ENCODE data around the gene OR1C1. TPM values are rescaled to one million over a fixed set of nuclear protein-coding genes. Genes with fewer than 3 reads are reported as not detected.
"Not testable (repeated sequence)": the region's sequence is repeated elsewhere in the genome, so short reads cannot be mapped to it uniquely, and the experiment has no call there.

OR1C1 gene
- total RNA-seq, 2 donors from 2014 or later: not detected

- TF ChIP-seq, protein P1, sequence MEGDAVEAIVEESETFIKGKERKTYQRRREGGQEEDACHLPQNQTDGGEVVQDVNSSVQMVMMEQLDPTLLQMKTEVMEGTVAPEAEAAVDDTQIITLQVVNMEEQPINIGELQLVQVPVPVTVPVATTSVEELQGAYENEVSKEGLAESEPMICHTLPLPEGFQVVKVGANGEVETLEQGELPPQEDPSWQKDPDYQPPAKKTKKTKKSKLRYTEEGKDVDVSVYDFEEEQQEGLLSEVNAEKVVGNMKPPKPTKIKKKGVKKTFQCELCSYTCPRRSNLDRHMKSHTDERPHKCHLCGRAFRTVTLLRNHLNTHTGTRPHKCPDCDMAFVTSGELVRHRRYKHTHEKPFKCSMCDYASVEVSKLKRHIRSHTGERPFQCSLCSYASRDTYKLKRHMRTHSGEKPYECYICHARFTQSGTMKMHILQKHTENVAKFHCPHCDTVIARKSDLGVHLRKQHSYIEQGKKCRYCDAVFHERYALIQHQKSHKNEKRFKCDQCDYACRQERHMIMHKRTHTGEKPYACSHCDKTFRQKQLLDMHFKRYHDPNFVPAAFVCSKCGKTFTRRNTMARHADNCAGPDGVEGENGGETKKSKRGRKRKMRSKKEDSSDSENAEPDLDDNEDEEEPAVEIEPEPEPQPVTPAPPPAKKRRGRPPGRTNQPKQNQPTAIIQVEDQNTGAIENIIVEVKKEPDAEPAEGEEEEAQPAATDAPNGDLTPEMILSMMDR (IDR thresholded peaks at IDR 0.05): no peak
- no peak overlapping the region for H3K27ac ChIP-seq
- H3K4me3 ChIP-seq: no peak overlapping the region
- H3K36me3 ChIP-seq: no peaks in the 10 kb centered on the region
- no peaks in the 10 kb centered on the region for H3K27me3 ChIP-seq (replicated peaks; ENCODE audit: insufficient read depth)
- H3K4me1 ChIP-seq (ENCODE audit: control insufficient read depth in 1 of 2, low read depth in 2 of 2): no peaks in the 10 kb centered on the region
- peaks cover 4% of the 10 kb centered on the region for H3K9me3 ChIP-seq
- ATAC-seq (ENCODE audit: insufficient number of reproducible peaks, low FRiP score, low read depth) (no peak), DNase-seq (ENCODE audit: low spot score) (no peak)
These were observed 12.7 kb downstream of the OR1C1 start for GRCh38 chr1:247747616-247748015.

GRCh38 chr1:247746391-247746935, 13.9 kb downstream of the OR1C1 start:
- Histone ChIP-seq H3K27ac (no peak overlapping the region), H3K4me1 (ENCODE audit: control insufficient read depth in 1 of 2, low read depth in 2 of 2) (no peaks in the 10 kb centered on the region), H3K36me3 (no peaks in the 10 kb centered on the region), H3K4me3 (no peak overlapping the region), H3K27me3 (replicated peaks; ENCODE audit: insufficient read depth) (no peaks in the 10 kb centered on the region), H3K9me3 (peaks cover 4% of the 10 kb centered on the region)
- TF ChIP-seq, protein P1 (IDR thresholded peaks at IDR 0.05): no peak
- no peak for DNase-seq (ENCODE audit: low spot score)
- ATAC-seq (ENCODE audit: insufficient number of reproducible peaks, low FRiP score, low read depth): no peak

GRCh38 chr1:247742215-247742760, 18.1 kb downstream of the OR1C1 start:
- H3K27me3 ChIP-seq (replicated peaks; ENCODE audit: insufficient read depth); H3K4me1 ChIP-seq (ENCODE audit: control insufficient read depth in 1 of 2, low read depth in 2 of 2); H3K4me3 ChIP-seq; H3K36me3 ChIP-seq; DNase-seq (ENCODE audit: low spot score); ATAC-seq (ENCODE audit: insufficient number of reproducible peaks, low FRiP score, low read depth); H3K27ac ChIP-seq; H3K9me3 ChIP-seq: not testable (repeated sequence)

- no peaks in the 10 kb centered on the region for H3K36me3 ChIP-seq
- no peak for ATAC-seq (ENCODE audit: insufficient number of reproducible peaks, low FRiP score, low read depth)
- H3K4me1 ChIP-seq (ENCODE audit: control insufficient read depth in 1 of 2, low read depth in 2 of 2): no peaks in the 10 kb centered on the region
- H3K27me3 ChIP-seq (replicated peaks; ENCODE audit: insufficient read depth): no peaks in the 10 kb centered on the region
- H3K4me3 ChIP-seq: no peak overlapping the region
- DNase-seq (ENCODE audit: low spot score): no peak
- no peak overlapping the region for H3K27ac ChIP-seq
- TF ChIP-seq, protein P1 (IDR thresholded peaks at IDR 0.05): no peak
- no peaks in the 10 kb centered on the region for H3K9me3 ChIP-seq
These were observed 18.6 kb downstream of the OR1C1 start for GRCh38 chr1:247741756-247742155.

GRCh38 chr1:247740721-247741120, 19.6 kb downstream of the OR1C1 start:
- no peak overlapping the region for H3K27ac ChIP-seq
- H3K4me1 ChIP-seq (ENCODE audit: control insufficient read depth in 1 of 2, low read depth in 2 of 2): no peaks in the 10 kb centered on the region
- no peaks in the 10 kb centered on the region for H3K9me3 ChIP-seq
- H3K27me3 ChIP-seq (replicated peaks; ENCODE audit: insufficient read depth): no peaks in the 10 kb centered on the region
- TF ChIP-seq, protein P1 (IDR thresholded peaks at IDR 0.05): no peak
- no peak for ATAC-seq (ENCODE audit: insufficient number of reproducible peaks, low FRiP score, low read depth)
- no peaks in the 10 kb centered on the region for H3K36me3 ChIP-seq
- DNase-seq (ENCODE audit: low spot score): no peak
- no peak overlapping the region for H3K4me3 ChIP-seq

GRCh38 chr1:247738315-247738714, 22.0 kb downstream of the OR1C1 start, which contains the start of gene OR14K1:
OR14K1 (plus strand) TSS chr1:247738615; CDS start chr1:247738615, 0 bp downstream.
- Histone ChIP-seq H3K4me3 (no peak within 1 kb of the TSS), H3K27ac (no peak within 1 kb of the TSS), H3K36me3 (no peaks in the 10 kb centered on the region), H3K4me1 (ENCODE audit: control insufficient read depth in 1 of 2, low read depth in 2 of 2) (no peaks in the 10 kb centered on the region), H3K9me3 (no peaks in the 10 kb centered on the region), H3K27me3 (replicated peaks; ENCODE audit: insufficient read depth) (no peaks in the 10 kb centered on the region)
- TF ChIP-seq, protein P1 (IDR thresholded peaks at IDR 0.05): no peak
- ATAC-seq (ENCODE audit: insufficient number of reproducible peaks, low FRiP score, low read depth): no peak
- DNase-seq (ENCODE audit: low spot score): no peak

Measured in thoracic aorta (tissue), 2 donors.